Cerebellar cortex (tissue), 1 donor: ENCODE measurements around the gene IGSF9.

Source experiments
- DNase-seq: peaks from one replicate; pipeline ENCODE4 v3.0.0-alpha.2; 2015; ENCODE audit warnings: low spot score

IGSF9 gene

DNA sequence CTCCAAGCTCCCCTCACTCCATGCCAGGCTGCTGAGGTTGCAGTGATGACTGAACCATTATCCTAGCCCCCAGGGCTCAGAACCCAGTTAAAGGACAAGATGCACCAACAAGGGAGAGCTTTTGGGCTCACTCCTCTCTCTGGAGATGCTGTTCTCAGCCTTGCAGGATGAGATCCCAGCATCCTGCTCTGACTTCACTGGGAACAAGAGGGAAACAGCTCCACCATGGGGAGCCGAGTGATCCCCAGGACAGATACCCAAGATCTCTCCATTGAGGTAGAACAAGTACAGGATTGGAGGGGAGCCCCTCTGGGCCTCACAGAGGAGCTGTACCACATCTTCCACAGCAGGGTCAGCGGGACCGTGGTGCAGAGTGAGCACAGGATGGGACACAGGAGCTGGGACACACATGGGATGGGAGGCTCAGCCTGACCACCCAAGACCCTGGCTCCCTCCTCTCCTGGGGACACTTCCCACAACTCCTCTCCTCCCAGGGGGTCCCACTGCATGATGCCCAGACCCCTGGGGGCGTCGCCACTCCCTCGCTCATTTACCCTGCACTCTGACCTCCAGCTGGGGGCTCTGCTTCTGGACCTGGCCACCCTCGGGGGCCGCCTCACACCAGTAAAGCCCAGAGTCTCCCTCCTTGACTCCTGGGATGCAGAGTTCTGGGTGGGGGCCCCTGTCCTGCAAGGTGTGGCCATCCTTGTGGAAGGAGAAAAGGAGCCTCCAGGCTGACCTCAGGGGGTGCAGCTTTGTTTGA lies 27.2 kb upstream of the IGSF9 start:
- DNase-seq: no peak

- DNase-seq: no peak
Measured at GRCh38 chr1:159970932-159971342, 25.5 kb upstream of the IGSF9 start.

- no peak for DNase-seq
Measured at GRCh38 chr1:159968901-159969300, 23.5 kb upstream of the IGSF9 start.

GRCh38 chr1:159965263-159965662 lies 19.9 kb upstream of the IGSF9 start:
- no peak for DNase-seq

DNA sequence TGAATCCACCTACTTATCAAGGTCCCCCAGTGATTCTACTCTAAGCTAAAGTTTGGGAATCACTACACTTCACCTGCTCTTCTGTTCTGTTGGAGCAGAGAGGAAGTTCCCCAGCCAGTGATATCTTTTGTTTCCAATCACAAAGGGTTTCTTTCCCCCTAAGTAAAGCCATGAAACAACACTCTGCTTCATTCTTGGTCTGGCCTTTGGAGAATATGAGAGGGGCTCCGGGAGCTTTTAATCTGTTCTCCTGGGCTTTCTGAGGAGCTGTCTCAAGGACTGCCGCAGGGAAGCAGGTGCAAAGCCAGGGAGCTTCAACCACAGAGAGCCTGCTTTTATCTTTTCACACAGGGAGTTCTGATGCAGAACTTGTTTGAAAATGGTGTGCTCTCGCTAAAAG lies 18.7 kb upstream of the IGSF9 start:
- no peak for DNase-seq

DNA sequence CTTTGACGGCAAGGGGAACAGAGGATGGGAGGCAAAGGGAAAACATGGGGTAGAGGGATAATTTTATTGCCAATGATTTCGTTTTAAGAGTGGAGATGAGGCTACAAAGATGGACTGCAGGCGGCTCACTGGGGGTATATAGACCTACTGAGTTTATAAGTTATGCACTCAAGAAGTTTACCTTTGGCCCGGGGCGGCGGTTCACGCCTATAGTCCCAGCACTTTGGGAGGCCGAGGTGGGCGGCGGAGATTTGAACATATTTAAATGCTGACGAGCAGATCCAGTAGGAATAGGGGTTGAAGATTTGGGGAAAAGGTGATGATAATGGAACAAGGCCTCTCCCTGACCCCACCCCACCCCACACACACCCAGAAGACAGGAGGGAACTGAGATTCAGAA lies 16.8 kb upstream of the IGSF9 start:
- DNase-seq: no peak

DNA sequence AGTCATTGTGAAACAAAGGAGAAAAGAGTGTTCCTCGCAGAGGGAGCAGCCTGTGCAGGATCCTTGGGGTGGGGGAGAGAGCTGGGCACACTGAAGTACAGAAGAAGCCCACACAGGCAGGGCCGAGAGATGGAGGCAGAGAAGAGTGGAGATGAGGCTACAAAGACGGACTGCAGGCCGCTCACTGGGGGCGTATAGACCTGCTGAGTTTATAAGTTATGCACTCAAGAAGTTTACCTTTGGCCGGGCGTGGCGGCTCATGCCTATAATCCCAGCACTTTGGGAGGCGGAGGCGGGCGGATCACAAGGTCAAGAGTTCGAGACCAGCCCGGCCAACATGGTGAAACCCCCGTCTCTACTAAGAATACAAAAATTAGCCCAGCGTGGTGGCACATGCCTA lies 16.2 kb upstream of the IGSF9 start:
- no peak for DNase-seq

DNA sequence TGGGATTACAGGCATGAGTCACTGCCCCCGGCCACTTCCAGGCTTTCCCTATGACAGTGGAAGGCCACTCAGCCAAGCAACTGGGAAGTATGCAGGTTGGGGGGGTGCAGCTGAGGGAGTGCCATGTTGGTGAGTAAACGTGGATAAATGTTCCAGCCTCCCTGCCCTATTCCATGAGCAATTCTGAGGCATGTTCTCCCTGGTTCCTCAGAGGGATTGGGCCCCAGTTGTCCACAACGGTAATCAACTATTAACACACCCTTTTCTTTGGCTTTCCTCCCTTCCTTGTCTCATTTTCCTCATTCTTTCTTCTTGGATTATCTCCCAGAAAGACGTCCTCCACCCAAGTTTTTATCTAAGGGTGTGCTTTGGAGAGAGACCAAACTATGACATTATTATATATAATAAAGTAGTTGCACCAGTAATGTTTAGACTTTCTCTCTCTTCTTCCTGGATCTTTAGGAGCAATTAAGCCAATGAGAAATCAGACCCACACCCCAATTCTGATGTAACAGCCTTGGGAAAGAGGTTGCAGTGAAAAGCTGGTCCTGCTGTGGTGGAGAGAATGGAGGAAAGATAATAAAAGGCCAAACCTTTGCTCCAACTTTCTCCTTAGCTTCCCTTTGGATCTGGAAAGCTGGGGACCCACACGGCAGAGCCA lies 15.4 kb upstream of the IGSF9 start:
- no peak for DNase-seq

- no peak for DNase-seq
Measured at GRCh38 chr1:159959451-159959850, 14.0 kb upstream of the IGSF9 start.

DNA sequence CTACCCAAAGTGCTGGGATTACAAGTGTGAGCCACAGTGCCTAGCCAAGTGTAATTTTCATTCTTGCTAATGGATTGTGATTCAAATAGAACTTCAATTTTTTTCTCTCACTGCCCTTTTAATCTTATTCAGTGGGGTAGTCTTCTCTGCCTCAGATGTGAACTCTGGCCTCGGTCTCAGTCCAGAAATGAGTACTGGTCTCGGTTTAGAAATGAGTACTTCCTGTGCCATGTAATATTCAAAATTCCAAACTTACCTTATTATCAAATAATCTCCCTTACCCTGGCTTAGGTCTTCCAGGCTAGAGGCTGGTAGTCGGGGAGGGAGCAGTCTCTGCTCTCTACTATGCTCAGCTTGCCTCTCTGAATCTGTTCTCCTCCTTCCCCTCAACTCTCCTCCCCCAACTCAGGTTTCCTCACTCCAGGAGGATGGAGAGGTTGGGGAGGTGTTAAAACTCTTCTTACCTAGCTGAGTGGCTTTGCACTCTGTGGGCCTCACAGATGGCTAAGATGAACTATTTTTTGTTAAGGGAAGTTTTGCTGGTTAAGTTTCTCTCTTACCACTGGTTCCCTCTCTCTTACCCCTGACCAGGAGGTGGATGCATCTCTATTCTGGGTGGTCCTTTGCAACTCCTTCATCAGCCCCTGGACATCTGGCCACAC lies 13.4 kb upstream of the IGSF9 start:
- DNase-seq: no peak

- DNase-seq: peak; percentile 66
Measured at GRCh38 chr1:159957824-159958268, 12.4 kb upstream of the IGSF9 start.

GRCh38 chr1:159955456-159955855 lies 10.0 kb upstream of the IGSF9 start:
- DNase-seq: no peak

DNA sequence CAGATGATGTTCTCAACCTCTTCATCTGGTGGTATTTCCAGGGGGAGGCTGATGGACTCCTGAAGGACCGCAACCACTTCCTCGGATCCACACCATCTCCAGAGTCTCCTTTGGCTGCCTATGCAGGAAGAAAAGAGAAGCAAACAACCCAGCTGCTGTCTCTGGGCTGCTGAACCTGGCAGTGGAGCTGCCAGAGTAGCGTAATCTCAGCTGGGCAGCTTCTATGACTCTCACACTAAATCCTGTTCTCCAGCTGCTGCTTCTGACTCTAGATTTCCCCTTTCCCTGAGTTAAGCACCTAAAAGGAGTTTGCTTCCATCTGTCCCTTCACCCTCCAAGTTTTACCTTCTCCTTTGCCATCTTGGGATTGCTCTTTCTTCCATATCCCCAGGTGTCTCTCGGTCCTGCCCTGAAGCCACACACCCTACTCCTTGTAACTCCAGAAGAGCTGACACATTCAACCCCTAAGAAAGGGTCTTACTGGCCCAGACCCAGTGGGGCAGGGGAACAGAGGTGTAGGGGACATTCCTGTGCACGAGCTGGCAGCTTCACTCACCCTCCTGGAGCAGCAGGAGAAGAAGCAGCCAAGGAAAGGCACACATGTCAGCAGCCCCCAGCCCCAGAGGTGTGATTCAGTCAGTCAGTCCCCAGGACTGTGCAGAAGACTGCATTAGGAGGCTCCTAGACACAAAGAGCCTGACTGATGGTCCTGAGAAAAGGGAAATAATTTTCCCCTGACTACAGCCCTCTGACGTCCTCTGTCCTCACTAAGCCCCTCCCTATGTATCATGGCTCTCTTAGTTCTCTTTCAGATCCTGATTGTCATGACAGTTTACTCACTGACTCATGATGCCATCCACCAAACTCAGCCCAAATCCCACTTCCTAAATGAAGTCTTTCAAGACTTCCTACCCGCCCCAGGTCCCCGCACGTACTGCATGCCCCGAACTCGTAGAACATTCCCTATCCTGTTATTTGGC lies 8.4 kb upstream of the IGSF9 start, which contains the start of gene SLAMF9:
Gene SLAMF9 (minus strand): TSS at position 702 of the 980 bp plus-strand sequence. CDS start 100 bp downstream, at position 602.
- DNase-seq: no peak

DNA sequence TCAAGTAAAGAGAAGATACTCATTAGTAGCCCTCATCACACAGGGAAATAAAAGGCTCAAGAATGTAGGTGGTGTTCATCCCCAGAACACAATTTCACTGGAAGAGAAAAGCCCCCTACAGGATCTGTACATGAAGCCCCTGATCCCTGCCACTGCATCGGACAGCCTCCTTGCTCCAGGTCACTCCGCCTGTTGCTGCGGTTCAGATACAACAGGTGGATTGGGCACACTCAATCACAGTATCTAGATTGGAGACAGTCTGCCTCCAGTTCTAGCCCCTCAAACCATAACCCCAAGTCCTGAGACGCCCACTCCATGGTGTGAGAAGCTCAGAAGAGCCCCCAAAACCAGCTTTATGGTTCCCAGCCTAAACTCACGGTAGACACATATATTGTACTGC lies 7.5 kb upstream of the IGSF9 start:
- DNase-seq: no peak

DNA sequence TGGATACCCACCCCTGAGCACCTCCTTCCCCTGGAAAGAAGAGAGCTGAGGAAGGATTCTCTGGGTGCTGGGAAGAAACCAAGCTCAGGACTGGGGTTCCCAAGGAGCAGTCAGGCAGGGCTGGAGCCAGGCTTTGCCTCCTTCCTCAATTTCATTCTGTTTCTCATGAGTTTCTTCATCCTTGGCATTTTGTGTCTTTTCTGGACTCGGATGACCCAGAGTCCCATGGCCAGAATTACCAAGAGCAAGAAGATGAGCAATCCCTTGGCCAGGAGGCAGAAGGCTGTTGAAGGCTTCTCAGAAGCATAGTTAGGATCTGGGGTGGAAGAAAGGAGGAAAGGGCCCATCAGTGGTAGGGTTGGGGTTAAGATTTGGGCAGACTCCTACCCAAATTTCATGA lies 6.1 kb upstream of the IGSF9 start:
- DNase-seq: no peak

GRCh38 chr1:159951016-159951415 lies 5.6 kb upstream of the IGSF9 start:
- no peak for DNase-seq

DNA sequence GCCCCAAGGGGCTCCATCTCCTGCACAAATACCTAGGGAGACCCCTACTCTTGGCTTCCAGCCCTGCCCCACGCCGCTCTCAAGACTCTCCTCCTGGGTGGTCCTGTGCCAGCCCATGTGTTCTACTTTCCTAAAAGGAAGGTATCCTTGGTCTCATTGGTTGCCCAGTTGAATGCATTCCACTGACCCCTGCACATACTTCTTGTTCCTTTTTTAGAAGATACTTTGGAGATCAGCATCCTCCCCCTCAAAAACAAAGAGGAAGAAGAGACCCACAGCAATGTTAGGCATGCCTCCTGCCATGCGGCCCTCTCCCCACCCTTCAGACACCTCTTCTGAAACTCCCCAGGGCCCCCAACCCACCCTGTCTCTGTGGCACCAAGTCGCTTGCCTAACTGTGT lies 4.6 kb upstream of the IGSF9 start:
- no peak for DNase-seq

- DNase-seq: no peak
Measured at GRCh38 chr1:159949123-159949522, 3.7 kb upstream of the IGSF9 start.

GRCh38 chr1:159947942-159948341 lies 2.5 kb upstream of the IGSF9 start:
- no peak for DNase-seq

- peak; percentile 20 for DNase-seq
Measured at GRCh38 chr1:159946242-159947187, 1.1 kb upstream of the IGSF9 start.
